NCI-H2227 (cell line): ENCODE measurements around the gene NTPCR.
"Not testable (repeated sequence)": the region's sequence is repeated elsewhere in the genome, so short reads cannot be mapped to it uniquely, and the experiment has no call there.

ENCODE experiments used
- DNase-seq: peaks from one replicate; lab custom pipeline; 2025; ENCODE audit not compliant: unreplicated experiment; lab: John Stamatoyannopoulos, UW

Gene NTPCR

GRCh38 chr1:232950197-232951176 is at the start of gene NTPCR:
TSS of gene NTPCR (plus strand) at chr1:232950611. CDS start at chr1:232950711, 100 bp downstream.
- DNase-seq: peak; percentile 97

- no peak for DNase-seq
These were observed 49.6 kb upstream of the NTPCR start for GRCh38 chr1:232900818-232901217.

DNA sequence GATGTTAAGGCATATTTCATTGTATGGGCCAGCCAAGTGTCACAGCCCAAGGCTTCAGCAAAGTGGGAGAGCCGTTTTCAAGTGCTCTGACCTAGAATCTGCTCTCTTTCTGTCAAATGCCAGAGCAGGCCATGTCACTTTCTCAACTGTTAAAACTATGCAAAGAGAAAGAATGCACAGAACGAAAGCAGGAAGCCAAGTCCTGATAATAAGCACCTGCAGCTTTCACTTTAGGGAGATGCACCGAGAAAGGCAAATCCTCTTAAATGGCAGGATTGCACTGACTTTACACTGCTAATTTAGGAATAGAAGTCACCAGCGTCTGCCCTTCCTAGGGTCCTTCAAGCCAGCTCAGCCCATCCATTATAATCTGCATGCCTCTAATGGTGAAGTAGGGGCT is 49.2 kb upstream of the NTPCR start:
- DNase-seq: peak; percentile 15

- no peak for DNase-seq
These were observed 47.5 kb upstream of the NTPCR start for GRCh38 chr1:232902774-232903350.

- DNase-seq: no peak
These were observed 46.3 kb upstream of the NTPCR start for GRCh38 chr1:232904131-232904530.

DNA sequence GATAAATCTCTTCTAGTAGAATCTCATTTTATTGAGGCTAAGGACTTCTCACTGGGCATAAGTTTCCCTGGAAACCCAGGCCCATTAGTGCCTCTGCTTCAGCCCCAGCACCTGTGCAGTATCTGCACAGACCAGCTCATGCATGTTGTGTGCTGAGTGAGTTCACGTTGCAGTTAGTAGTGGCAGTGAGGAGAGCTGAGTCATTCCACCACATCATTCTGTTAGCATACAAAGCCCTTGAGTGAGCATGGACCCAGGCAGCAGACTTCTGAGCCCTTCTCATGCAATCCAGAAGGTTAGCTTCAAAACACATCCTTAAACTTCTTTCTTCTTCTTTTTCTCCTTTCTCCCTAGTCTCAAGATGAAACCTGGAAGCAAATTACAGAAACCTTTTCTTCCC is 45.8 kb upstream of the NTPCR start:
- no peak for DNase-seq

- DNase-seq: no peak
These were observed 44.9 kb upstream of the NTPCR start for GRCh38 chr1:232905331-232906034.

GRCh38 chr1:232906441-232906840 is 44.0 kb upstream of the NTPCR start:
- DNase-seq: no peak

DNA sequence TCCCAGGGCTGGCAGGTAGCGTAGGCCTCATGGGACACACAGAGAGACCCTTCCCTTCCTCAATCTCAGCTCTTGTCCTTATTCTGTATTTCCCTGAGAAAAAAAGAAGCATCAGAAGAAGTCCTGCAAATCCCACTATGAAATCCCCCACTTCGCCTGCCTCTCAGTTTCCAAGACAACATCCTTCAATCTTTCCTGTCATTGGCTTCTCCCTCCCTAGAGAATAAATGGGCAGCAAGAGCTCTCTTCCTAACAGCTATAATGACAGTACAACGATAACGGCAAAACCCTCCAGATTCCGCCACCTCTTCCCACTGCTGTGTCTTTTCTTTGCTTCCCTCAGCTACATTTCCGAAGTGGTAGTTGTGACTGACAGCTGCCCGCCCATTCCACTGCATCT is 41.6 kb upstream of the NTPCR start:
- DNase-seq: peak; percentile 48

GRCh38 chr1:232909752-232910151 is 40.7 kb upstream of the NTPCR start:
- DNase-seq: no peak

- no peak for DNase-seq
These were observed 39.3 kb upstream of the NTPCR start for GRCh38 chr1:232911027-232911599.

DNA sequence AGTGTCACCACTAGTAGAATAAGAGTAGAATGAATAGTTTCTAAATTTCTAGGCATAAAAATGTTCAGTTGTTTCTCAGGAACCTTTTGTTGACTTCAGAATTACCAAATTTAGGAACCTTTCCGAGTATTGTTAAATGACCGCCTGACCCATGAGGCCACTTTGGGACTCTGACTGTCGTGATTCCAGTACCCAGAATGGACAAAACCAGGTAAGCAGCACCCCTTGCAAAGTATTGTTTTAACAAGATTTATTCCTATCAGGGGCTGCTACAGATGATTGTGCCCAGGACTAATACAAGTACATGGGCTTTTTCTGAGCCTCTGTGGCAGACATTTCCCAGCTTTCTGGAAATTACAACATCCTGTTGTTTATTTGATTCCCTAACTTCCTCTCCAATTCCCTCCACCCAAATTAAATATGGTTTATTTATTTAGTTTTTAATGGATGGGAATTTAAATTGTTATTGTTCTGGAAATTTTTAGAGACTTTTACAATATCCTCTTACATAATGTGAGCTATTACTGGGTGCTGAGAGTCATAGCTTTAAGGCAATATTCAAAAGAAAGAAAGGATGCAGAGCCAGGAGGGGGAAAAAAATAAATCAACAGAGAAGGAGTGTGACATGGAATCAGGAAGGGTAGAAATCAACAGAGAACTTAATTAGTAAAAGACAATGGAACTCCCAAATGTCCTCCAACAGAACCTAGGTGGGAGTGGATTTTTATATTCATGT is 37.4 kb upstream of the NTPCR start:
- DNase-seq: no peak

DNA sequence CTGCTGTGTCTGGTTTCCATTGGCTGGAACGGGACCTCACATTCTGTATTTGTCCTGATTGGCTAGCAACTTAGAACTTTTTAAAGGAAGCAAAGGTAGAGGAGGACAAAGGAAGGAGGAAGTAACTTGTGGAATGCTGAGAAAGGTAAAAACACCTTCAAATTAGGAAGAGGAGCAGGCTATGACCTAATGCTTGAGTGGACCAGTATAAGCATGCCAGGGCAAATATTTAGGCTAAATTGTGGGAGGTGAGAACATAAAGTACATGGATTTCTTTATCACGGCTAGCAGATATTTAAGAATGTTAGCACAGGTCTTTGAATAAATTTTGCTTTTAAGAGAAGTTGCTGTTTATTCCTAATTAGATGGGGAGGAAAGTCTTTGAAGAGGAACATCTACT is 36.1 kb upstream of the NTPCR start:
- DNase-seq: not testable (repeated sequence)

DNA sequence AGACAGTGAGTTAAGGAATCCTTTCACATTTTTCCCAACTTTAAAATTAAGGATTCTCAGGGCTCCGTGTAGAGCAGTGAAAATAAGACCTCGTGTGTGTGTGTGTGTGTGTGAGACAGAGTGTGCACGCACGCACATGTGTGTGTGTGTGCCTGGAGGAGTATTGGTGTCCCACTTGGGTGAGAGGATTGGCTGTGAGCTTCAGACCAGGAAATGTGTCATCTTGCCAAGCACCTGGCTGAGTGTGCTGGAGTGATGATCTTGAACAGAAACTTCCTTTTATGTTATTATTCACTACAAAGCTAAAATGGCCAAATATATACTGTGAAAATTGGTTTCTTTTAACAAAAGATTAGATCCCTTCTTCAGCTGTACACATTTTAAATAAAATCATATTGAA is 35.2 kb upstream of the NTPCR start:
- no peak for DNase-seq

DNA sequence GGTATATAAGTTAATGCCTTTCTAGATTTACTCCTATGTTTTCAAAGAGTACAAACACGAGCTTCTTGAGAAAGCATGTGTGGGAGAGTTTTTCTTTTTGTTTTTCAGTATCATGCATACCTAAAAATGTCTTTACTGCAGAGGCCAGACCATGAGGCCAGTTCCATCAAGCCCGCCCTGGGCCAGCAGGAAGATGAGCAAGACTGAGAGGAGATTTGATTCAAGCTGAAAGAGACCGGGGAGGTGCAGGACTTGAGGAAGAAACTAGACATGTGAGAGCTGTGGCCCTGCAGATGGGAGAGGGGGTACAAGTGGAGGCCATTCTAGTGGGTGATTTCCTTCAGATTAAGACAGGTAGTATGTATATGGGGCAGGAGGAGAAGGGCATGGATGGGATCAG is 33.4 kb upstream of the NTPCR start:
- DNase-seq: no peak

- no peak for DNase-seq
These were observed 29.0 kb upstream of the NTPCR start for GRCh38 chr1:232921381-232921780.

DNA sequence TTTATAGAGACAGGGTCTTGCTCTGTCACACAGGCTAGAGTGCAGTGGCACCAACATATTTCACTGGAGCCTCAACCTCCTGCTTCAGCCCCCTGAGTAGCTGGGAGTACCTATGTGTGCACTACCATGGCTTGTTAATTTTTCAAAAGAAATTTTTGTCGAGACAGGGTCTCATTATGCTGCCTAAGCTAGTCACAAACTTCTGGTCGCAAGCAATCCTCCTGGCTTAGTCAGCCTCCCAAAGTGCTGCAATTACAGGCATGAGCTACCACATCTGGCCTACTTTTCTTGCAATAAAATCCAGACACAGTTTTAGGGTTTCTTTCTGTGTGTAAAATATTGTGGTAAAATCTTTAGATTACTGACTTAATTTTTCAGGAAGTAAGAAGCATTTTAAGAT is 27.9 kb upstream of the NTPCR start:
- DNase-seq: no peak

- no peak for DNase-seq
These were observed 26.5 kb upstream of the NTPCR start for GRCh38 chr1:232923739-232924386.

GRCh38 chr1:232924874-232925273 is 25.5 kb upstream of the NTPCR start:
- DNase-seq: no peak
